ENCODE data around the gene SARM1. TPM values are rescaled to one million over a fixed set of nuclear protein-coding genes. Genes with fewer than 3 reads are reported as not detected.

Gene SARM1
- total and polyA plus RNA-seq, 2 of the 8 experiments (the other 6 are each of a cell fraction or from before 2014, with no cell fraction given), result 5.8 to 9.2 TPM

GRCh38 chr17:28357061-28357900 lies 14.2 kb upstream of the SARM1 start, which contains the start of gene POLDIP2:
TSS of gene POLDIP2 (minus strand) at chr17:28357527. CDS start at chr17:28357448, 79 bp downstream.
- peaks cover 4% of the 10 kb centered on the region; the same call in 1 of the 2 replicates for H3K79me1 ChIP-seq (ENCODE audit: low read depth, low read length)
- peak within 1 kb of the TSS; percentile 83 to 96 for H3K4me2 ChIP-seq (ENCODE audit: insufficient read depth in 1 of 2, low read depth in 2 of 2, low read length in 2 of 2)
- no peaks in the 10 kb centered on the region for H3K9me3 ChIP-seq (ENCODE audit: insufficient read depth in 2 of 2, low read depth in 1 of 2, low read length in 1 of 2)
- no peaks in the 10 kb centered on the region for H3K27me3 ChIP-seq (replicated peaks in 1 of 4; ENCODE audit: control insufficient read depth in 3 of 4, extremely low read depth in 1 of 4, insufficient read depth in 3 of 4, low read length in 3 of 4)
- H2AK5ac ChIP-seq (ENCODE audit: low read depth, low read length), result no peak within 1 kb of the TSS
- 2% methylated on average over 49 of the region's 80 CpGs; no CpG with 5 or more reads in 1 of the 2 experiments for whole genome bisulfite sequencing, 2 experiments (ENCODE audit: extremely low coverage in 1 of 2, insufficient coverage in 1 of 2, insufficient read length in 1 of 2, insufficient replicate concordance in 2 of 2, low coverage in 1 of 2, low lambda C conversion rate in 2 of 2, missing lambda C conversion rate in 1 of 2)
- peaks cover 0 to 2% of the 10 kb centered on the region in 2 experiments for H4K20me1 ChIP-seq (replicated peaks in 1 of 2; ENCODE audit: control insufficient read depth in 1 of 2, insufficient read depth in 2 of 2, low read length in 2 of 2)
- H3K27ac ChIP-seq (ENCODE audit: low read depth, low read length), result peak within 1 kb of the TSS; percentile 70
- H2BK20ac ChIP-seq (ENCODE audit: low read length), result no peak within 1 kb of the TSS
- H3K23me2 ChIP-seq (ENCODE audit: low read depth, low read length), result peaks cover 9% of the 10 kb centered on the region
- H2BK15ac ChIP-seq (ENCODE audit: low read length), result no peak within 1 kb of the TSS
- no peak for FAIRE-seq
- no peak within 1 kb of the TSS for H3K14ac ChIP-seq (ENCODE audit: insufficient read length)
- no peak within 1 kb of the TSS for H2BK12ac ChIP-seq (ENCODE audit: low read depth, low read length)
- H3K23ac ChIP-seq (ENCODE audit: insufficient read length), result no peak within 1 kb of the TSS
- H3K79me2 ChIP-seq (ENCODE audit: control insufficient read depth in 1 of 2, insufficient read depth in 2 of 2, low read length in 2 of 2), result peaks cover 0 to 18% of the 10 kb centered on the region in 2 experiments; a peak in 2 of 4 replicates
- H3K4me1 ChIP-seq (replicated peaks in 1 of 4; ENCODE audit: control insufficient read depth in 3 of 4, insufficient read depth in 4 of 4, low read length in 3 of 4), result peaks cover 3 to 13% (median 5%) of the 10 kb centered on the region in 4 experiments; a peak in 6 of 7 replicates
- H4K5ac ChIP-seq (ENCODE audit: insufficient read length, low read depth, low read length), result peak within 1 kb of the TSS; percentile 28
- no peak within 1 kb of the TSS for H2BK120ac ChIP-seq (replicated peaks; ENCODE audit: low read depth, low read length)
- H4K8ac ChIP-seq (ENCODE audit: extremely low read depth, insufficient read depth, low read length), result peak within 1 kb of the TSS; percentile 97
- no peak within 1 kb of the TSS for H4K91ac ChIP-seq (replicated peaks; ENCODE audit: insufficient read length, low read length)
- POLR2A ChIA-PET (ENCODE audit: partially characterized antibody), result interaction anchor here (0.7 to 10.6 kb wide), 13 partner anchors 11 to 196 kb away, joined by 3 to 103 read pairs (median 5); partner anchors contain the start of genes FOXN1, IFT20, SARM1 and SEBOX
- peak within 1 kb of the TSS; percentile 85 to 91 (median 88) for H3K9ac ChIP-seq (replicated peaks in 1 of 4; ENCODE audit: extremely low read depth in 1 of 4, low read depth in 3 of 4, low read length in 3 of 4)
- H3K56ac ChIP-seq (replicated peaks; ENCODE audit: insufficient read length, low read depth, low read length), result peak within 1 kb of the TSS; percentile 25
- H3K36me3 ChIP-seq (ENCODE audit: control insufficient read depth in 2 of 4, insufficient read depth in 4 of 4, low read length in 3 of 4), result peaks cover 21 to 46% (median 39%) of the 10 kb centered on the region in 4 experiments
- peak; percentile 59 to 94 for DNase-seq (ENCODE audit: low read depth in 1 of 2, low spot score in 2 of 2)
- peak within 1 kb of the TSS; percentile 60; the same call in 1 of the 2 replicates for H3K18ac ChIP-seq (ENCODE audit: extremely low read depth, low read length)
- no peak within 1 kb of the TSS for H2AFZ ChIP-seq (ENCODE audit: low read length)
- peak within 1 kb of the TSS; percentile 82 to 97 (median 86) for H3K4me3 ChIP-seq (ENCODE audit: extremely low read depth in 1 of 4, insufficient read depth in 2 of 4, low read depth in 3 of 4, low read length in 4 of 4)
- H3K4ac ChIP-seq (replicated peaks; ENCODE audit: insufficient read length, low read depth, low read length), result no peak within 1 kb of the TSS
- CTCF ChIA-PET (ENCODE audit: partially characterized antibody), result interaction anchor here (0.6 to 4.4 kb wide), 10 partner anchors 11 to 735 kb away, joined by 3 to 20 read pairs (median 4); partner anchors contain the start of genes IFT20, SARM1, TNFAIP1 and VTN
- no peak within 1 kb of the TSS; the same call in 1 of the 2 replicates for H2BK5ac ChIP-seq (ENCODE audit: low read depth, low read length)
- TF ChIP-seq EP300 (IDR thresholded peaks at IDR 0.05; ENCODE audit: borderline replicate concordance in 1 of 2, low read depth in 2 of 2, low read length in 2 of 2) (peak in 1 of 2 experiments; percentile 42; a peak in 1 of 3 replicates), RBBP5 (IDR thresholded peaks at IDR 0.05; ENCODE audit: borderline replicate concordance, low read depth, low read length) (0 out of 2 replicates have a peak, but pooled peaks have one; percentile 59), KDM4A (IDR thresholded peaks at IDR 0.05; ENCODE audit: low read depth, low read length, severe bottlenecking) (peak; percentile 75), SP2 (IDR thresholded peaks at IDR 0.05; ENCODE audit: low read length) (no peak), NANOG (IDR thresholded peaks at IDR 0.05; ENCODE audit: insufficient read depth, low read depth, low read length, poor library complexity, severe bottlenecking) (peak; percentile 54), CEBPB (IDR thresholded peaks at IDR 0.05; ENCODE audit: low read depth, low read length) (no peak), BCL11A (IDR thresholded peaks at IDR 0.05; ENCODE audit: low read depth in 2 of 2, low read length in 2 of 2) (no peak), TBP (IDR thresholded peaks at IDR 0.05; ENCODE audit: low read depth, low read length) (peak; percentile 92), TCF12 (IDR thresholded peaks at IDR 0.05; ENCODE audit: low read depth, low read length) (no peak), NRF1 (IDR thresholded peaks at IDR 0.05; ENCODE audit: low read depth, low read length) (no peak)

All from H1 (cell line).